Stimulated activated naive B cell treated with anti-CD40 and anti-IgM and Interleukin-4, amounts not matched to agents 10 μg/mL and 1 μg/mL and 100 μg/mL, for 72 hours (primary cell): Measurements from ENCODE around the gene IPP.
"Not testable (repeated sequence)": the region's sequence is repeated elsewhere in the genome, so short reads cannot be mapped to it uniquely, and the experiment has no call there.

Experiments used
- ATAC-seq, 2 donors: fragments of 150-1000 bp; cut with Tn5 transposase; replicated peaks; 2 replicates each; pipeline ENCODE4 v1.10.0; 2021; ENCODE audit warnings: moderate library complexity in 1 of 2
- DNase-seq: peaks from one replicate; pipeline ENCODE4 v3.0.0; 2021
- H3K27ac Mint-ChIP-seq: one replicate; pipeline ENCODE4 v1.8.0; 2022; ENCODE audit warnings: mild to moderate bottlenecking, mixed read lengths
- H3K27me3 Mint-ChIP-seq, 2 donors: one replicate each; pipeline ENCODE4 v1.8.0; 2022; ENCODE audit warnings: mixed read lengths in 2 of 2
- H3K36me3 Mint-ChIP-seq, 2 donors: one replicate each; pipeline ENCODE4 v1.8.0; 2022; ENCODE audit warnings: mixed read lengths in 2 of 2, mild to moderate bottlenecking in 1 of 2
- H3K4me1 Mint-ChIP-seq, 2 donors: one replicate each; pipeline ENCODE4 v1.8.0; 2022; ENCODE audit warnings: mixed read lengths in 2 of 2, mild to moderate bottlenecking in 1 of 2
- H3K4me3 Mint-ChIP-seq, 2 donors: one replicate each; pipeline ENCODE4 v1.8.0; 2022; ENCODE audit warnings: mild to moderate bottlenecking in 2 of 2, mixed read lengths in 2 of 2, moderate library complexity in 1 of 2
- H3K9me3 Mint-ChIP-seq, 2 donors: one replicate each; pipeline ENCODE4 v1.8.0; 2022; ENCODE audit warnings: mixed read lengths in 2 of 2, mild to moderate bottlenecking in 1 of 2

Gene IPP

DNA sequence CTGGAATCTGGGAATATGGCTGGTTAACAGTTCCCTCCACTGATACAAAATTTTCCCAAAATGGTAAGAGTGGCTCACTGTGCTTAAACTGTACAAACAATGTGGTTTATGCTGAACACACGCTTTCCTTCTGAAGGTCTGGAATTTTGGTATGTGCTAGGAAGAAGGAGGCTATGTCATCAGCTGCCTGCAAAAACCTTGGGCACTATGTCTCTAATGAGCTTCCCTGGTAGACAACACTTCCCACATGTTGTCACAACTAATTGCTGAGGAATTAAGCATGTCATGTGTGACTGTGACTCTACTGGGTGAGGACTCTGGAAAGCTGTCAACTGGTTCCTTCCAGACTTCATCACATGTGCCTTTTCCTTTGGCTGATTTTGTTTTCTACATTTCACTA lies 29.2 kb downstream of the IPP start:
- no peak for DNase-seq
- H3K9me3 Mint-ChIP-seq, result no peaks in the 10 kb centered on the region
- no peak overlapping the region for H3K4me3 Mint-ChIP-seq
- no peaks in the 10 kb centered on the region for H3K27me3 Mint-ChIP-seq
- H3K4me1 Mint-ChIP-seq, result no peaks in the 10 kb centered on the region
- peaks cover 3 to 4% of the 10 kb centered on the region in 2 donors for H3K36me3 Mint-ChIP-seq
- no peak for ATAC-seq
- H3K27ac Mint-ChIP-seq, result no peak overlapping the region

DNA sequence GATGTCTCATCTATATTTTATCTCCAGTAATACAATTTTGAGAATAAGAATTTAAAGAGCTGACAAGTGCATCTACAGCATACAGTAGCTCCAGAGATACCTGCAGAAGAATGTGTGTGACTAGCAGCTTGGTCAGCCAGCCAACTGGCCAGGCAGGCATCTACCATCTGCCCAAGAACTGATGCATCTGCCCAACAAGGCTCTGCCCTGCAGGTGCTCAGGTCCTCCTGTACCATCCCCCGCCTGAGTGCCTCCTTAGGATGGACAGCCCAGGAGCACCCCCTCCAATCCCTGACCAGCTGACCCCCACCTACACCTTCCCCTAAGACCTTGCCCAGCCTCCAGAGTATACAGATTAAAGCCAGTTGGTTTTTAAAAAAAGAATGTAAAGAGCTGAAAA lies 32.2 kb downstream of the IPP start:
- no peaks in the 10 kb centered on the region for H3K9me3 Mint-ChIP-seq
- no peaks in the 10 kb centered on the region for H3K27me3 Mint-ChIP-seq
- ATAC-seq, result no peak
- peaks cover 4% of the 10 kb centered on the region in 2 donors for H3K36me3 Mint-ChIP-seq
- no peak for DNase-seq
- H3K27ac Mint-ChIP-seq, result no peak overlapping the region
- no peaks in the 10 kb centered on the region for H3K4me1 Mint-ChIP-seq
- no peak overlapping the region for H3K4me3 Mint-ChIP-seq

DNA sequence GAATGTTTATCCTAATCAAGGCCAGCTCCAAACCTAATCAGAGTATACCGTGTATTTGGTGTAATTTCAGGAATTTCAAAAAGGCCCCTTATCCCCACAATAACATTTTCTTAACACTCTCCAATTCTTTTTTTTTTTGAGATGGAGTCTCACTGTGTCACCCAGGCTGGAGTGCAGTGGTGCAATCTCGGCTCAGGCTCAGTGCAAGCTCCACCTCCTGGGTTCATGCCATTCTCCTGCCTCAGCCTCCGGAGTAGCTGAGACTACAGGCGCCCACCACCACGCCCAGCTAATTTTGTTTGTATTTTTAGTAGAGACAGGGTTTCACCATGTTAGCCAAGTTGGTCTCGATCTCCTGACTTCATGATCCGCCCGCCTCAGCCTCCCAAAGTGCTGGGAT lies 33.1 kb downstream of the IPP start:
- not testable (repeated sequence) for H3K4me3 Mint-ChIP-seq, H3K4me1 Mint-ChIP-seq, H3K36me3 Mint-ChIP-seq, H3K27me3 Mint-ChIP-seq, ATAC-seq, H3K27ac Mint-ChIP-seq, H3K9me3 Mint-ChIP-seq, DNase-seq

DNA sequence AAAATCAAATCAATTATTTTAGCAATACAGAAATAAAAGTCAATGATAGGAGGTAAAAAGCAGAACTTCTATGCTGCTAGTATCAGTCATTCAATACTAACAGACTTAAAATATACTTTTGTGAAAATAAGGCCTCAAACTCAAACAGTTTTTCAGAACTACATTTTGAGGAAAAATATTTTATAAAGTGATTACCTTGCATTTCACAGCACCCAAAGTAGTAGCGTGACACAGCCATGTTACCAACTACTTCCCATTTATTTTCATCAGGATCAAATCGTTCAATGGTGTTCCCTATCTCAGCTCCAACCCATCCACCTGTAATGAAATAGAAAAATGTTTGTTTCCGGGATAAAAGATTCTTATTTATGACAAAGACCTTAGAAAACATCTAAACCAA lies 33.8 kb downstream of the IPP start:
- Mint-ChIP-seq H3K36me3 (peaks cover 4 to 10% of the 10 kb centered on the region in 2 donors), H3K9me3 (no peaks in the 10 kb centered on the region), H3K27ac (no peak overlapping the region), H3K4me1 (no peaks in the 10 kb centered on the region), H3K4me3 (no peak overlapping the region), H3K27me3 (no peaks in the 10 kb centered on the region)
- no peak for DNase-seq
- no peak for ATAC-seq

DNA sequence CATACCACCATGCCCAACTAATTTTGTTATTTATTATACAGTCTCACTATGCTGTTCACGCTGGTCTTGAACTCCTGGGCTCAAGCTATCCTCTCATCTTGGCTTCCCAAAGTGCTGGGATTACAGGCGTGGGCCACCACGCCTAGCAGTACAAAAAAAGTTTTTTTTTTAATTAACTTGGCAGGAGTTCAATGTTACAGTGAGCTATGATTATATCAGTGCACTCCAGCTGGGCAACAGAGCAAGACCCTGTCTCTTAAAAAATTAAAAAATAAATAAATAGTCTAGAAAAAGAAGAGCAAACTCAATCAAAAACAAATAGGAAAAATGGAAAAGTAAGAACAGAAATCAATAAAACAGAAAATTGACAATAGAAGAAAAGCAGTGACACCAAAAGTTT lies 36.7 kb downstream of the IPP start:
- ATAC-seq (no peak), DNase-seq (no peak)
- H3K27me3 Mint-ChIP-seq, result no peaks in the 10 kb centered on the region
- H3K4me3 Mint-ChIP-seq, result no peak overlapping the region
- peaks cover 12 to 17% of the 10 kb centered on the region in 2 donors for H3K36me3 Mint-ChIP-seq
- no peak overlapping the region for H3K27ac Mint-ChIP-seq
- no peaks in the 10 kb centered on the region for H3K9me3 Mint-ChIP-seq
- no peaks in the 10 kb centered on the region for H3K4me1 Mint-ChIP-seq

- ATAC-seq, result no peak
- no peak for DNase-seq
- Mint-ChIP-seq H3K4me3 (no peak overlapping the region), H3K27ac (no peak overlapping the region), H3K36me3 (peaks cover 33 to 35% of the 10 kb centered on the region in 2 donors), H3K27me3 (no peaks in the 10 kb centered on the region), H3K9me3 (peaks cover 4 to 7% of the 10 kb centered on the region in 2 donors), H3K4me1 (no peaks in the 10 kb centered on the region)
Observed at GRCh38 chr1:45704637-45705036, 45.8 kb downstream of the IPP start.

DNA sequence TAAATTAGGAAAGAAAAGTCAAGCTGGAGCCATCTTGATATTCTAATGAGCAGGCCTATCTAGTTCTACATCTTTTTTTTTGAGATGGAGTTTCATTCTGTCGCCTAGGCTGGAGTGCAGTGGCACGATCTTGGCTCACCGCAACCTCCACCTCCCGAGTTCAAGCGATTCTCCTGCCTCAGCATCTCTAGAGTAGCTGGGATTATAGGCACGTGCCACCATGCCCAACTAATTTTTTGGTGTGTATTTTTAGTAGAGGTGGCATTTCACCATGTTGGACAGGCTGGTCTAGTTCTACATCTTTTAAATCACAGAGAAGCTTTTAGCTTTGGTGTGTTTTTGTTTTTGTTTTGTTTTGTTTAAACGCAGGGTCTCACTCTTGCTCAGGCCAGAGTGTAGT lies 55.6 kb downstream of the IPP start:
- DNase-seq, result no peak
- ATAC-seq, result no peak
- H3K9me3 Mint-ChIP-seq, result no peaks in the 10 kb centered on the region
- H3K27ac Mint-ChIP-seq, result no peak overlapping the region
- peaks cover 3 to 12% of the 10 kb centered on the region in 2 donors for H3K4me1 Mint-ChIP-seq
- H3K36me3 Mint-ChIP-seq, result peaks cover 17 to 30% of the 10 kb centered on the region in 2 donors
- H3K4me3 Mint-ChIP-seq, result no peak overlapping the region
- no peaks in the 10 kb centered on the region for H3K27me3 Mint-ChIP-seq

DNA sequence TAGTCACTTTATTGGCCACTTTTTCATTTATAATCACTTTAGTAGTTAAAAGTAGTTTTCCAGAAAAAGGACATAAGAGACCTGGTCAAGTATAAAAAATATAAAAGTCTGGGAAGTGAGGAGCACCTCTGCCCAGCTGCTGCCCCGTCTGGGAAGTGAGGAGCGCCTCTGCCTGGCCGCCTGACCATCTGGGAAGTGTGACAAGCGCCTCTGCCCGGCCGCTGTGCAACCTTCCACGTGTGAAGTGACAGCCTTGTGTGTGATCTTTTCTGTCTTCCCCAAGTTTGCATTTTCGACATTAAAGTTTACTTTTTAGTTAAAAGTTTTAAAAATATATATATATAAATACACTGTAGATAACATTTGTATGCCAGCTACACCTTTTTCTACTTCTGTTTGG lies 56.6 kb downstream of the IPP start:
- not testable (repeated sequence) for DNase-seq, H3K4me3 Mint-ChIP-seq, ATAC-seq, H3K27me3 Mint-ChIP-seq, H3K27ac Mint-ChIP-seq, H3K9me3 Mint-ChIP-seq
- peaks cover 3 to 18% of the 10 kb centered on the region in 2 donors for H3K4me1 Mint-ChIP-seq
- H3K36me3 Mint-ChIP-seq, result peaks cover 17 to 30% of the 10 kb centered on the region in 2 donors

GRCh38 chr1:45687754-45688740 lies 62.4 kb downstream of the IPP start, which contains the start of gene TMEM69:
Gene TMEM69 (plus strand): TSS chr1:45688181. CDS start chr1:45691069, 2,888 bp downstream.
- Mint-ChIP-seq H3K27ac (peak within 1 kb of the TSS; percentile 98), H3K4me1 (peaks cover 7 to 39% of the 10 kb centered on the region in 2 donors), H3K4me3 (peak within 1 kb of the TSS; percentile 96 to 99), H3K27me3 (no peaks in the 10 kb centered on the region), H3K36me3 (peaks cover 21 to 39% of the 10 kb centered on the region in 2 donors), H3K9me3 (no peaks in the 10 kb centered on the region)
- ATAC-seq (peak; percentile 30 to 32), DNase-seq (peak; percentile 78)

DNA sequence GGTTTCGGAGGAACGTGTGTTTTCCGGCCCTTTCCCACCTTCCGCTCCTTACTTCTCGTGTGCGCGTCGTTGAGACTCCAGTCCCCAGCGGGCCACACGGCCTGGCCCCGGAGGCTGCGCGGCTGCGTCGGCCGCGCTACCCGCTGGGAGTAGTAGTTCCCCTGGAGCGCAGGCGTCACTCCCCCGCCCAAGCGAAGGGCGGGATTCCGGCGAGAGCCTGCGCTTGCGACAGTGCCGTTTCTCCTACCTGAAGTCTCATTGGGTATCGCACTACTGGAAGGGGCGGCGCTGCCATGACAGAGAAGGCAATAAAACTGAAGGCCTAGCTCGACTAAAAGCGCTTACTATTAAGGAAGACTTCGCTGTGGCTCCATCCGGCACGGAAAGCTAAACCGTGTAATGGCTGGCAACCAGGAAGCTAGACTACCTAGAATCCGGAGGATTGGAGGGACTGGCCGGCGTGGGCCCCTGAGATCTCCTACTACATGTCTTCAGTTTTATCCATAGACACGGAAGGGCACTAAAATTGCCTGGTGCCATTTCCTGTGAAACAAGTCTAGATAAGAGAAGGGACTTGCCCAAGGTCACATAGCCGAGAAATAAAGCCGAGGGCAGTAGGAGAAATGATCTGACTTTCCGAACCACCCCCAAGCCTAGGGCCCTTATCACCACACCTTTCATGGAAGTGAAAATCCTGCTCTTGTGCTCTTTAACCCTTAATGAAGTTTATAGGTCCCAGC lies 63.3 kb downstream of the IPP start:
- DNase-seq (peak; percentile 97), ATAC-seq (peak; percentile 86 to 88)
- peak overlapping the region; percentile 96 to 99 for H3K4me3 Mint-ChIP-seq
- H3K27ac Mint-ChIP-seq, result peak overlapping the region; percentile 98
- no peaks in the 10 kb centered on the region for H3K27me3 Mint-ChIP-seq
- peaks cover 18 to 35% of the 10 kb centered on the region in 2 donors for H3K36me3 Mint-ChIP-seq
- H3K4me1 Mint-ChIP-seq, result peaks cover 10 to 45% of the 10 kb centered on the region in 2 donors
- no peaks in the 10 kb centered on the region for H3K9me3 Mint-ChIP-seq

DNA sequence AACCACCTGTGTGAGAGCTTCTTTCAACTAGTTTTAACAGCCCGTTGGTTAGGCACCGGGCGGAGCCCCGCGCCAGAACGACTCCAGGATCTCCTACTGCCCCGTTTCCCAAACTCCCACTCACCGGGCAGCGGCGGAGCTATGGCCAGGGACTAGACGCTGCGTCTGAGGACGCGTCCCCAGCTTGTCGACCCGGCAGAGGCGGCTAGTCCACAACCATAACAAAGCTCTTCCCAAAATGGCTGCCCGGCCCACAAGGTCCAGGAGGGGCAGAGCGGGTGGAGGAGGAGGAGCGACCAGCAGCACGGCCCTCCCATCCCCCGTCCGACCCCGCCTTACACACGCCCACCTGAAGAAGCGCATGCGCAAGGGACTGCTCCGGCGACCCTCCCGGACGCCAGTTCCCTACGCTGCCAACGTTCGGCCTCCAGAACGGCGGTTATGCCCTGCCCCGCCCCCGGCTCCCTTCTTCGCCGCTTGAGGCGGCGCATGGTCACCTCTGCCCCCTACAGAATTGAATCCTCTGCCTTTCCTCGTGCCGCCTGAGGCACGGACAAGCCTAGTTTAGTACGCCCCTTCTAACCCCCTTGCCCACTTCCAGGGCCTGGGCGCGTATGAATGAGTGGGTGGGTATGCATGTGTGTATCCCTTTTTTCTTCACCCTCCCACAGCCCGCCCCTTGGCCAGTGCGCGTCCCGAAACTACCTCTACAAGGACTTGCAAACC lies 64.0 kb downstream of the IPP start, which contains the start of gene GPBP1L1:
Gene GPBP1L1, minus strand, starts transcription at position 246 of the 726 bp plus-strand sequence. CDS start 27,446 bp downstream, outside the sequence.
- H3K27me3 Mint-ChIP-seq, result no peaks in the 10 kb centered on the region
- H3K4me3 Mint-ChIP-seq, result peak within 1 kb of the TSS; percentile 96 to 99
- DNase-seq, result peak; percentile 95
- H3K36me3 Mint-ChIP-seq, result peaks cover 16 to 32% of the 10 kb centered on the region in 2 donors
- peak within 1 kb of the TSS; percentile 98 for H3K27ac Mint-ChIP-seq
- H3K9me3 Mint-ChIP-seq, result no peaks in the 10 kb centered on the region
- ATAC-seq, result peak; percentile 77 to 79
- H3K4me1 Mint-ChIP-seq, result peaks cover 10 to 42% of the 10 kb centered on the region in 2 donors

GRCh38 chr1:45686015-45686287 lies 64.5 kb downstream of the IPP start:
- H3K9me3 Mint-ChIP-seq, result no peaks in the 10 kb centered on the region
- H3K4me3 Mint-ChIP-seq, result peak overlapping the region; percentile 96 to 99
- peaks cover 11 to 43% of the 10 kb centered on the region in 2 donors for H3K4me1 Mint-ChIP-seq
- no peaks in the 10 kb centered on the region for H3K27me3 Mint-ChIP-seq
- H3K27ac Mint-ChIP-seq, result peak overlapping the region; percentile 98
- DNase-seq (no peak), ATAC-seq (peak; percentile 11 to 17)
- H3K36me3 Mint-ChIP-seq, result peaks cover 12 to 33% of the 10 kb centered on the region in 2 donors

- no peak for DNase-seq
- peak overlapping the region; percentile 98 for H3K27ac Mint-ChIP-seq
- no peaks in the 10 kb centered on the region for H3K27me3 Mint-ChIP-seq
- no peaks in the 10 kb centered on the region for H3K9me3 Mint-ChIP-seq
- no peak for ATAC-seq
- H3K4me1 Mint-ChIP-seq, result peaks cover 11 to 48% of the 10 kb centered on the region in 2 donors
- peak overlapping the region; percentile 96 to 99 for H3K4me3 Mint-ChIP-seq
- H3K36me3 Mint-ChIP-seq, result peaks cover 10 to 31% of the 10 kb centered on the region in 2 donors
Observed at GRCh38 chr1:45685308-45686014, 65.0 kb downstream of the IPP start.
